ENCODE results near the gene MAGI2.

Gene MAGI2

GRCh38 chr7:77989981-77990566, 1463.4 kb downstream of the MAGI2 start:
- H2AFZ ChIP-seq (ENCODE audit: low read depth, low read length), result no peak overlapping the region
- no peak; the same call in 2 of the 3 replicates for ATAC-seq (ENCODE audit: insufficient read depth, low read depth)
- no peak overlapping the region for H3K4me3 ChIP-seq (ENCODE audit: low read depth in 1 of 2, low read length in 2 of 2)
- H3K9ac ChIP-seq (ENCODE audit: low read depth, low read length), result no peak overlapping the region
- H3K4me2 ChIP-seq (ENCODE audit: insufficient read depth, low read length), result no peak overlapping the region
- H3K79me2 ChIP-seq (ENCODE audit: insufficient read depth, low read length), result no peaks in the 10 kb centered on the region
- H3K27ac ChIP-seq (ENCODE audit: low read length), result no peak overlapping the region
- DNase-seq, result peak; percentile 29
- H3K27me3 ChIP-seq (ENCODE audit: insufficient read depth, low read length, poor library complexity), result no peaks in the 10 kb centered on the region
- no peaks in the 10 kb centered on the region for H3K36me3 ChIP-seq (ENCODE audit: insufficient read depth, low read length)
- H3K4me1 ChIP-seq (ENCODE audit: insufficient read depth, low read length), result no peaks in the 10 kb centered on the region
- no peak for TF ChIP-seq EZH2 (IDR thresholded peaks at IDR 0.05; ENCODE audit: borderline replicate concordance, low read depth, low read length, severe bottlenecking)
- TF ChIP-seq, protein P1, sequence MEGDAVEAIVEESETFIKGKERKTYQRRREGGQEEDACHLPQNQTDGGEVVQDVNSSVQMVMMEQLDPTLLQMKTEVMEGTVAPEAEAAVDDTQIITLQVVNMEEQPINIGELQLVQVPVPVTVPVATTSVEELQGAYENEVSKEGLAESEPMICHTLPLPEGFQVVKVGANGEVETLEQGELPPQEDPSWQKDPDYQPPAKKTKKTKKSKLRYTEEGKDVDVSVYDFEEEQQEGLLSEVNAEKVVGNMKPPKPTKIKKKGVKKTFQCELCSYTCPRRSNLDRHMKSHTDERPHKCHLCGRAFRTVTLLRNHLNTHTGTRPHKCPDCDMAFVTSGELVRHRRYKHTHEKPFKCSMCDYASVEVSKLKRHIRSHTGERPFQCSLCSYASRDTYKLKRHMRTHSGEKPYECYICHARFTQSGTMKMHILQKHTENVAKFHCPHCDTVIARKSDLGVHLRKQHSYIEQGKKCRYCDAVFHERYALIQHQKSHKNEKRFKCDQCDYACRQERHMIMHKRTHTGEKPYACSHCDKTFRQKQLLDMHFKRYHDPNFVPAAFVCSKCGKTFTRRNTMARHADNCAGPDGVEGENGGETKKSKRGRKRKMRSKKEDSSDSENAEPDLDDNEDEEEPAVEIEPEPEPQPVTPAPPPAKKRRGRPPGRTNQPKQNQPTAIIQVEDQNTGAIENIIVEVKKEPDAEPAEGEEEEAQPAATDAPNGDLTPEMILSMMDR (IDR thresholded peaks at IDR 0.05; ENCODE audit: borderline replicate concordance, extremely low read depth, low read length, poor library complexity, severe bottlenecking), result peak; percentile 44
- no peaks in the 10 kb centered on the region for H4K20me1 ChIP-seq (ENCODE audit: insufficient read depth, low read length)
- H3K9me3 ChIP-seq (ENCODE audit: insufficient read depth, low read length, severe bottlenecking), result no peaks in the 10 kb centered on the region

DNA sequence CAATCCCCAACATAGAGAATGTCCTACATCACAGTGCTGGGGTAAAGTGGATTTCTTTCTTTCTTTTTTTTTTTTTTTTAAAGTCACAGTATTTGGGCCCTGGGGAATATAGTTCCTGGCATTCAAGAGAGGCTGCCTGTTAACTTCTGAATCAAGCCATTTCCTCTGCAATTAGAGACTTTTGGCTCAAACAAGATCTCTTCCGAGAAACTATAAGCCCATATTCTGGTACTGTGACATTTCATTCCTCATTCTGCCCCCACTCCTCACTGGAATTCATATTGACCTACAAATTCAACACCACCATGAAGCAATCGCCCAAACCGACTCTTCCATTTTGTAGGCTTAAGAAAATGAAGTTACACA, 1467.5 kb downstream of the MAGI2 start:
- Histone ChIP-seq H3K9ac (ENCODE audit: low read depth, low read length) (no peak overlapping the region), H4K20me1 (ENCODE audit: insufficient read depth, low read length) (no peaks in the 10 kb centered on the region), H3K9me3 (ENCODE audit: insufficient read depth, low read length, severe bottlenecking) (no peaks in the 10 kb centered on the region), H3K79me2 (ENCODE audit: insufficient read depth, low read length) (no peaks in the 10 kb centered on the region), H3K36me3 (ENCODE audit: insufficient read depth, low read length) (no peaks in the 10 kb centered on the region), H3K27ac (ENCODE audit: low read length) (no peak overlapping the region), H3K4me1 (ENCODE audit: insufficient read depth, low read length) (no peaks in the 10 kb centered on the region), H2AFZ (ENCODE audit: low read depth, low read length) (no peak overlapping the region), H3K4me2 (ENCODE audit: insufficient read depth, low read length) (no peak overlapping the region), H3K4me3 (ENCODE audit: low read depth in 1 of 2, low read length in 2 of 2) (no peak overlapping the region), H3K27me3 (ENCODE audit: insufficient read depth, low read length, poor library complexity) (no peaks in the 10 kb centered on the region)
- no peak for TF ChIP-seq EZH2 (IDR thresholded peaks at IDR 0.05; ENCODE audit: borderline replicate concordance, low read depth, low read length, severe bottlenecking)
- TF ChIP-seq, protein P1 (IDR thresholded peaks at IDR 0.05; ENCODE audit: borderline replicate concordance, extremely low read depth, low read length, poor library complexity, severe bottlenecking), result no peak
- no peak for ATAC-seq (ENCODE audit: insufficient read depth, low read depth)
- no peak for DNase-seq

- Histone ChIP-seq H3K27me3 (ENCODE audit: insufficient read depth, low read length, poor library complexity) (no peaks in the 10 kb centered on the region), H3K4me3 (ENCODE audit: low read depth in 1 of 2, low read length in 2 of 2) (no peak overlapping the region), H3K4me1 (ENCODE audit: insufficient read depth, low read length) (no peaks in the 10 kb centered on the region), H3K79me2 (ENCODE audit: insufficient read depth, low read length) (no peaks in the 10 kb centered on the region), H4K20me1 (ENCODE audit: insufficient read depth, low read length) (no peaks in the 10 kb centered on the region), H2AFZ (ENCODE audit: low read depth, low read length) (no peak overlapping the region), H3K36me3 (ENCODE audit: insufficient read depth, low read length) (no peaks in the 10 kb centered on the region), H3K9me3 (ENCODE audit: insufficient read depth, low read length, severe bottlenecking) (no peaks in the 10 kb centered on the region), H3K4me2 (ENCODE audit: insufficient read depth, low read length) (no peak overlapping the region), H3K9ac (ENCODE audit: low read depth, low read length) (no peak overlapping the region), H3K27ac (ENCODE audit: low read length) (no peak overlapping the region)
- ATAC-seq (ENCODE audit: insufficient read depth, low read depth), result no peak
- no peak for DNase-seq
- TF ChIP-seq, protein P1 (IDR thresholded peaks at IDR 0.05; ENCODE audit: borderline replicate concordance, extremely low read depth, low read length, poor library complexity, severe bottlenecking), result no peak
Measured at GRCh38 chr7:77985232-77985973, 1468.1 kb downstream of the MAGI2 start.

Measured in DND-41 (cell line).